AG04450 (cell line): ENCODE measurements around the gene PPP1R16B. TPM values are rescaled to one million over a fixed set of nuclear protein-coding genes. Genes with fewer than 3 reads are reported as not detected.

ENCODE experiments used
- CTCF ChIA-PET: fragments of 300-600, 350-600 bp; formaldehyde crosslinking; extraction: SDS; loops from one replicate; lab custom pipeline; 2022; ENCODE audit warnings: antibody characterized with exemption, inconsistent platforms; lab: Charles Lee
- POLR2A ChIA-PET: fragments of 350-600 bp; formaldehyde crosslinking; extraction: SDS; loops from one replicate; lab custom pipeline; 2021; ENCODE audit warnings: antibody characterized with exemption, inconsistent platforms; lab: Yijun Ruan, JAX
- DNase-seq: peaks from one replicate; pipeline ENCODE4 v3.0.0-alpha.2; 2011; ENCODE audit warnings: low read depth, low spot score
- H3K27ac ChIP-seq: one replicate; pipeline ENCODE4 v1.5.1; 2012; ENCODE audit warnings: low read depth, low read length, control low read depth
- H3K27me3 ChIP-seq: one replicate; pipeline ENCODE4 v1.6.0; 2012; ENCODE audit warnings: low read length; ENCODE audit not compliant: control insufficient read depth, insufficient read depth
- H3K4me3 ChIP-seq: 2 replicates; pipeline ENCODE4 v1.5.1; 2011; ENCODE audit warnings: mild to moderate bottlenecking, low read depth, low read length, control low read depth
- H3K9me3 ChIP-seq: 2 replicates; pipeline ENCODE4 v1.5.1; 2012; ENCODE audit warnings: low read length; ENCODE audit not compliant: control insufficient read depth, insufficient read depth
- CTCF ChIP-seq: IDR thresholded peaks from 2 replicates; pipeline ENCODE4 v1.5.1; 2011; ENCODE audit warnings: low read depth, low read length, control low read depth, inconsistent platforms
- polyA plus RNA-seq: library from polyadenylated mRNA; depleted of rRNA; stranded (reverse); fragments of >200 nt; gene quantifications from 2 replicates; pipeline ENCODE4 v1.2.3, GENCODE V29; 2011

Gene PPP1R16B
- polyA plus RNA-seq, 1 experiment, result not detected

GRCh38 chr20:38841570-38841969 is 36.1 kb downstream of the PPP1R16B start:
- ChIA-PET POLR2A (no interaction called here), CTCF (no interaction called here)

GRCh38 chr20:38842026-38842425 is 36.5 kb downstream of the PPP1R16B start:
- H3K27me3 ChIP-seq, result peaks cover 2% of the 10 kb centered on the region
- ChIA-PET CTCF (no interaction called here), POLR2A (no interaction called here)
- TF ChIP-seq CTCF, result no peak
- no peak overlapping the region for H3K4me3 ChIP-seq
- no peak overlapping the region for H3K27ac ChIP-seq
- no peak for DNase-seq
- H3K9me3 ChIP-seq, result no peaks in the 10 kb centered on the region

More at GRCh38 chr20:38841570-38841969, 36.1 kb downstream of the PPP1R16B start:
- peaks cover 2% of the 10 kb centered on the region for H3K27me3 ChIP-seq
- TF ChIP-seq CTCF, result no peak
- DNase-seq, result no peak
- no peak overlapping the region for H3K27ac ChIP-seq
- H3K9me3 ChIP-seq, result no peaks in the 10 kb centered on the region
- no peak overlapping the region for H3K4me3 ChIP-seq

GRCh38 chr20:38842558-38842981 is 37.1 kb downstream of the PPP1R16B start:
- CTCF ChIA-PET, result no interaction called here
- no peak overlapping the region for H3K27ac ChIP-seq

GRCh38 chr20:38843346-38843745 is 37.8 kb downstream of the PPP1R16B start:
- CTCF ChIA-PET, result interaction anchor here (0.7 kb wide), 1 partner anchor 15 kb away, joined by 3 read pairs; no protein-coding TSS in a partner anchor
- POLR2A ChIA-PET, result no interaction called here
- no peak for DNase-seq
- Histone ChIP-seq H3K27ac (no peak overlapping the region), H3K9me3 (no peaks in the 10 kb centered on the region), H3K4me3 (no peak overlapping the region), H3K27me3 (peaks cover 2% of the 10 kb centered on the region)
- TF ChIP-seq CTCF, result no peak

More at GRCh38 chr20:38842558-38842981, 37.1 kb downstream of the PPP1R16B start:
- Histone ChIP-seq H3K4me3 (no peak overlapping the region), H3K9me3 (no peaks in the 10 kb centered on the region), H3K27me3 (peaks cover 2% of the 10 kb centered on the region)
- no peak for DNase-seq
- POLR2A ChIA-PET, result no interaction called here
- no peak for TF ChIP-seq CTCF

GRCh38 chr20:38844963-38845362 is 39.5 kb downstream of the PPP1R16B start:
- ChIA-PET POLR2A (no interaction called here), CTCF (no interaction called here)
- no peak for TF ChIP-seq CTCF
- Histone ChIP-seq H3K27me3 (peaks cover 2% of the 10 kb centered on the region), H3K27ac (no peak overlapping the region), H3K4me3 (no peak overlapping the region), H3K9me3 (no peaks in the 10 kb centered on the region)
- no peak for DNase-seq
